HL-60 (cell line): ENCODE results near the gene PFDN4.

Experiments
- GABPA ChIP-seq: IDR thresholded peaks from 2 replicates; pipeline ENCODE4 v1.6.1; 2012; ENCODE audit warnings: low read depth
- POLR2AphosphoS5 ChIP-seq: IDR thresholded peaks from 2 replicates; pipeline ENCODE4 v1.6.1; 2012; ENCODE audit warnings: low read depth
- TF ChIP-seq, protein P1 (sequence below): IDR thresholded peaks from one replicate; pipeline ENCODE4 v1.5.1; 2011; ENCODE audit warnings: low read length, control low read depth, inconsistent platforms; ENCODE audit not compliant: insufficient read depth

DNA sequence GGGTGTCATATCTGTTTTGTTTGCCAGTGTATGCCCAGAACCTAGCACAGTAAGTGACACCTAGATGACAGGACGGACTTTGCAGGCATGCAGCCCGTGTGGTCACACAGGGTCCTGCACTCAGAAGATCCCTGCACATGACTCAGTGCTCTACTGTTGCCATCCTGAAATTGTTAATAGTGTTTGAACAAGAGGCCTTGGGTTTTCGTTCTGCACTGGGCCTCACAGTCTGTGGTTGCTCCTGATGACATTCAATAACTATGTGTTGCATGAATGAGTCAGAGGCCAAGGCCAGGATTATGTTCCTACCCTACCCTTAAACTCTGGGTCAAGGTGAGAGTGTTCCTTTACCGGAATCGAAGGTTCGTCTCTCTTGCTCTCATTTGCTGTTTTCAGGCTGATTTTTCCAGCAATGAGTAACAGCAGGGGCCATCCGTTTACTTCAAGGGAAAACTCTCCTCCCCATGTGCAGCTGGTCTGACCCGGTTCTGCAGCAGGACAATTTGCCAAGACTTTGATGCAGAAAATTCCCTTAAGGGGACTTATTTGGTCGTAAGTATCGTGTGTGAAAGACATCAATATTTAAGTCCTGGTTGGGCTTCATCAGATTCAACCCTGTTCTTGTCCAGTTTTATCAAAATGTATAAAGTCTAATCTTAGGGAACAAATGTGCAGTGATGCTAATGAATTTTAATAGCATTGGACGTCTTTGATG is 13.0 kb upstream of the PFDN4 start:
- TF ChIP-seq POLR2AphosphoS5 (no peak), GABPA (no peak)
- TF ChIP-seq, protein P1, sequence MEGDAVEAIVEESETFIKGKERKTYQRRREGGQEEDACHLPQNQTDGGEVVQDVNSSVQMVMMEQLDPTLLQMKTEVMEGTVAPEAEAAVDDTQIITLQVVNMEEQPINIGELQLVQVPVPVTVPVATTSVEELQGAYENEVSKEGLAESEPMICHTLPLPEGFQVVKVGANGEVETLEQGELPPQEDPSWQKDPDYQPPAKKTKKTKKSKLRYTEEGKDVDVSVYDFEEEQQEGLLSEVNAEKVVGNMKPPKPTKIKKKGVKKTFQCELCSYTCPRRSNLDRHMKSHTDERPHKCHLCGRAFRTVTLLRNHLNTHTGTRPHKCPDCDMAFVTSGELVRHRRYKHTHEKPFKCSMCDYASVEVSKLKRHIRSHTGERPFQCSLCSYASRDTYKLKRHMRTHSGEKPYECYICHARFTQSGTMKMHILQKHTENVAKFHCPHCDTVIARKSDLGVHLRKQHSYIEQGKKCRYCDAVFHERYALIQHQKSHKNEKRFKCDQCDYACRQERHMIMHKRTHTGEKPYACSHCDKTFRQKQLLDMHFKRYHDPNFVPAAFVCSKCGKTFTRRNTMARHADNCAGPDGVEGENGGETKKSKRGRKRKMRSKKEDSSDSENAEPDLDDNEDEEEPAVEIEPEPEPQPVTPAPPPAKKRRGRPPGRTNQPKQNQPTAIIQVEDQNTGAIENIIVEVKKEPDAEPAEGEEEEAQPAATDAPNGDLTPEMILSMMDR, result no peak
